NCI-H1105 treated with DMSO at 0.1 percent for 48 hours (cell line): Measurements from ENCODE around the gene SCYL2.
A peak's percentile ranks its signal among the peaks of the same experiment; 100 is the strongest.

Experiments
- DNase-seq: peaks from one replicate; lab custom pipeline; 2025; lab: John Stamatoyannopoulos, UW

The SCYL2 gene

GRCh38 chr12:100375038-100375735 lies 108.2 kb downstream of the SCYL2 start:
- peak; percentile 86 for DNase-seq

- DNase-seq, result no peak
Observed at GRCh38 chr12:100376161-100376560, 109.2 kb downstream of the SCYL2 start.

GRCh38 chr12:100381379-100381778 lies 114.4 kb downstream of the SCYL2 start:
- DNase-seq, result no peak

- no peak for DNase-seq
Observed at GRCh38 chr12:100382338-100382737, 115.4 kb downstream of the SCYL2 start.

- no peak for DNase-seq
Observed at GRCh38 chr12:100383586-100384558, 116.9 kb downstream of the SCYL2 start.

GRCh38 chr12:100384559-100384935 lies 117.6 kb downstream of the SCYL2 start:
- DNase-seq, result no peak

GRCh38 chr12:100388382-100388781 lies 121.4 kb downstream of the SCYL2 start:
- no peak for DNase-seq
